ENCODE results near the gene BBS1.

DNA sequence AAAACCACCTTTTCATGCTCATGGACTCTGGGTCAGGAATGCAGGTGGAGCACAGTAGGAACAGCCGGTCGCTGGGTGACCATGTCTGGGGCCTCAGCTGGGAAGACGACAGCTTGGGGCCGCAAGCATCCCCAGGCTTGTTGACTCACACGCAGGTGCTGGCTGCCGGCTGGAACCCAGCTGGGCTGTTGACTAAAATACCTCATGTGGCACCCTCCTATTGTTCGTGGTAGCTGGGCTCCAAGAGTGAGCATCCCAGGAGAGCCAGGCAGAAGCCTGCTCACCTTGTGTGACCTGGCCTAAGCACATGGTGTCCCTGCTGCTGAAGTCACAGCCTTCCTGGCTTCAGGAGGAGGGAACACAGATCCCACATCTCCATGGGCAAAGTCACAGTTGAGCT, 20.8 kb upstream of the BBS1 start:
- TF ChIP-seq, protein P1, sequence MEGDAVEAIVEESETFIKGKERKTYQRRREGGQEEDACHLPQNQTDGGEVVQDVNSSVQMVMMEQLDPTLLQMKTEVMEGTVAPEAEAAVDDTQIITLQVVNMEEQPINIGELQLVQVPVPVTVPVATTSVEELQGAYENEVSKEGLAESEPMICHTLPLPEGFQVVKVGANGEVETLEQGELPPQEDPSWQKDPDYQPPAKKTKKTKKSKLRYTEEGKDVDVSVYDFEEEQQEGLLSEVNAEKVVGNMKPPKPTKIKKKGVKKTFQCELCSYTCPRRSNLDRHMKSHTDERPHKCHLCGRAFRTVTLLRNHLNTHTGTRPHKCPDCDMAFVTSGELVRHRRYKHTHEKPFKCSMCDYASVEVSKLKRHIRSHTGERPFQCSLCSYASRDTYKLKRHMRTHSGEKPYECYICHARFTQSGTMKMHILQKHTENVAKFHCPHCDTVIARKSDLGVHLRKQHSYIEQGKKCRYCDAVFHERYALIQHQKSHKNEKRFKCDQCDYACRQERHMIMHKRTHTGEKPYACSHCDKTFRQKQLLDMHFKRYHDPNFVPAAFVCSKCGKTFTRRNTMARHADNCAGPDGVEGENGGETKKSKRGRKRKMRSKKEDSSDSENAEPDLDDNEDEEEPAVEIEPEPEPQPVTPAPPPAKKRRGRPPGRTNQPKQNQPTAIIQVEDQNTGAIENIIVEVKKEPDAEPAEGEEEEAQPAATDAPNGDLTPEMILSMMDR (conservative IDR thresholded peaks at IDR 0.05; ENCODE audit: low read length) = no peak
- no peak for TF ChIP-seq EZH2phosphoT487 (IDR thresholded peaks at IDR 0.05; ENCODE audit: borderline replicate concordance, low read depth, low read length)
